ENCODE measurements around the gene GMEB2. TPM values are rescaled to one million over a fixed set of nuclear protein-coding genes. Genes with fewer than 3 reads are reported as not detected.

The GMEB2 gene
- total RNA-seq, 2 donors from 2014 or later, result 18.4 to 27.9 TPM

DNA sequence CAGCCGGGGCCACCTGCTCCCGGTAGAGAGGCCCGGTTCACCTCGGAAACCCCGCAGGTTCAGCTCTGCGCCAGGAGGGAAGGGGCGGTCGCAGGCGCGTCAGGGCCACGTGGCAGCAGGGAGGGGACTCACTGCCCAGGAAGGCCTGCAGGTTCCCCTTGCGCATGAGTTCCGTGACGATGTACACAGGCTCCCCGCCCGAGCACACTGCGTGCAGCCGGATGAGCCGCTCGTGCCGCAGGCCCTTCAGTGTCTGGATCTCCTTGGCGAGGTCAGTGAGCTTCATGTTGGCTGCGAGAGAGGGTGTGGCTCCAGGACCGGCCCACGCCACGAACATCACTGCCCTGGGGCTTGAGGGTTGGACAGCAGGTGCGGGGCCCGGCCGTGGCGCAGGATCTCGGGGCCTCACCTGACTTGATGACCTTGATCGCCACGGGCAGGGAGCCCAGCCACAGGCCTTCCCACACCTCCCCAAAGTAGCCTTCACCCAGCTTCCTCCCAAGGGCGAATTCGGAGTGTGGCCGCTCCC, 84.8 kb downstream of the GMEB2 start:
- TF ChIP-seq CTCF (IDR thresholded peaks at IDR 0.05) (peak in 1 of 4 experiments; percentile 14), POLR2A (IDR thresholded peaks at IDR 0.05) (no peak)
- H3K27me3 ChIP-seq (replicated peaks; ENCODE audit: insufficient read depth), result no peaks in the 10 kb centered on the region
- no peak for DNase-seq (ENCODE audit: low spot score)
- H3K4me3 ChIP-seq, result no peak overlapping the region
- no peaks in the 10 kb centered on the region for H3K36me3 ChIP-seq
- H3K4me1 ChIP-seq (replicated peaks), result no peaks in the 10 kb centered on the region
- H3K9me3 ChIP-seq, result no peaks in the 10 kb centered on the region
- intact Hi-C loops (cut with DNase I), result no loop called here
- 89% methylated on average over 35 of the region's 36 CpGs for WGBS
- peak overlapping the region in 1 of 2 donors; percentile 72 for H3K27ac ChIP-seq

GRCh38 chr20:63541371-63541770, 85.5 kb downstream of the GMEB2 start:
- WGBS, result 92% methylated on average over 24 of the region's 28 CpGs
- peaks cover 4% of the 10 kb centered on the region for H3K4me1 ChIP-seq (replicated peaks)
- H3K4me3 ChIP-seq, result no peak overlapping the region
- intact Hi-C loops (cut with DNase I), result no loop called here
- DNase-seq (ENCODE audit: low spot score), result no peak
- peak overlapping the region in 1 of 2 donors; percentile 72 for H3K27ac ChIP-seq
- H3K9me3 ChIP-seq, result no peaks in the 10 kb centered on the region
- no peaks in the 10 kb centered on the region for H3K27me3 ChIP-seq (replicated peaks; ENCODE audit: insufficient read depth)
- no peak for TF ChIP-seq CTCF (IDR thresholded peaks at IDR 0.05)
- TF ChIP-seq POLR2AphosphoS5 (IDR thresholded peaks at IDR 0.05), result no peak
- no peak for TF ChIP-seq POLR2A (IDR thresholded peaks at IDR 0.05)
- H3K36me3 ChIP-seq, result no peaks in the 10 kb centered on the region

- Histone ChIP-seq H3K4me3 (no peak overlapping the region), H3K9me3 (no peaks in the 10 kb centered on the region), H3K27me3 (replicated peaks; ENCODE audit: insufficient read depth) (no peaks in the 10 kb centered on the region), H3K27ac (no peak overlapping the region), H3K4me1 (replicated peaks) (peaks cover 5% of the 10 kb centered on the region), H3K36me3 (no peaks in the 10 kb centered on the region)
- DNase-seq (ENCODE audit: low spot score), result no peak
- WGBS, result 65% methylated on average over 35 of the region's 49 CpGs
- intact Hi-C loops (cut with DNase I), result no loop called here
- TF ChIP-seq POLR2A (IDR thresholded peaks at IDR 0.05) (no peak), POLR2AphosphoS5 (IDR thresholded peaks at IDR 0.05) (no peak)
Measured at GRCh38 chr20:63540417-63541186, 86.3 kb downstream of the GMEB2 start.

GRCh38 chr20:63539441-63540370, 87.2 kb downstream of the GMEB2 start:
- Histone ChIP-seq H3K36me3 (no peaks in the 10 kb centered on the region), H3K9me3 (no peaks in the 10 kb centered on the region), H3K27ac (peak overlapping the region in 1 of 2 donors; percentile 80), H3K27me3 (replicated peaks; ENCODE audit: insufficient read depth) (no peaks in the 10 kb centered on the region), H3K4me1 (replicated peaks) (peaks cover 5% of the 10 kb centered on the region), H3K4me3 (no peak overlapping the region)
- DNase-seq (ENCODE audit: low spot score), result no peak
- intact Hi-C loops (cut with DNase I), result loop anchor here (5.0 to 10.0 kb wide), 2 partner anchors 325 to 433 kb away; partner anchors contain the start of genes ABHD16B and TPD52L2
- TF ChIP-seq POLR2A (IDR thresholded peaks at IDR 0.05) (no peak), POLR2AphosphoS5 (IDR thresholded peaks at IDR 0.05) (no peak), CTCF (IDR thresholded peaks at IDR 0.05) (no peak)
- 88% methylated on average over 28 of the region's 29 CpGs for WGBS

DNA sequence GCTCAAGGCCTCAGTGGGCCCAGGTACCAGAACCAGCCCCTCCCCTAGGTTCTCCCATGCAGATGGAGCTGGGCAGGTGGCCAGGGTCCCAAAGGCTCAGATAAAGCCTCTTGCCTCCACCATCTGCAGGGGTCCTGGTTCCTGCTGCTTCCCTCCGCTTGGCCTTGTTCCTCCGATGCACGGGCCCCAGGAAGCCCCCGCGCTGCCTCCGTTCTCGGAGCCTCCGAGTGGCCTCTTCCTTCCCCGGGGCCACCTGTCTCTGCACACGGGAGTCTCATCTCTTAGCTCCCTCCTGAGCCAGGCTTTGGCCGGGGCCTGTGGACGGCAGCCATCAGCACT, 87.8 kb downstream of the GMEB2 start:
- intact Hi-C loops (cut with DNase I), result loop anchor here (5.0 to 10.0 kb wide), 2 partner anchors 326 to 433 kb away; partner anchors contain the start of genes ABHD16B and TPD52L2

More for the DNA sequence above, 87.8 kb downstream of the GMEB2 start:
- H3K4me1 ChIP-seq (replicated peaks), result peaks cover 5% of the 10 kb centered on the region
- no peak for TF ChIP-seq CTCF (IDR thresholded peaks at IDR 0.05)
- TF ChIP-seq POLR2A (IDR thresholded peaks at IDR 0.05), result no peak
- TF ChIP-seq POLR2AphosphoS5 (IDR thresholded peaks at IDR 0.05), result no peak
- peak overlapping the region; percentile 73 to 80 for H3K27ac ChIP-seq
- no peaks in the 10 kb centered on the region for H3K36me3 ChIP-seq
- WGBS, result 66% methylated on average over 12 of the region's 12 CpGs
- no peaks in the 10 kb centered on the region for H3K27me3 ChIP-seq (replicated peaks; ENCODE audit: insufficient read depth)
- H3K4me3 ChIP-seq, result no peak overlapping the region
- DNase-seq (ENCODE audit: low spot score), result no peak
- no peaks in the 10 kb centered on the region for H3K9me3 ChIP-seq
